ENCODE results near the gene DNAJC8.

- TF ChIP-seq CTCF (IDR thresholded peaks at IDR 0.05; ENCODE audit: low read depth, low read length, poor library complexity, severe bottlenecking), result no peak
- no peak for TF ChIP-seq EZH2phosphoT487 (IDR thresholded peaks at IDR 0.05; ENCODE audit: borderline replicate concordance, low read length)
Measured at GRCh38 chr1:28190996-28191645, 41.7 kb downstream of the DNAJC8 start.

All from DOHH2 (cell line).